ENCODE measurements around the gene GNB5.

Gene GNB5

DNA sequence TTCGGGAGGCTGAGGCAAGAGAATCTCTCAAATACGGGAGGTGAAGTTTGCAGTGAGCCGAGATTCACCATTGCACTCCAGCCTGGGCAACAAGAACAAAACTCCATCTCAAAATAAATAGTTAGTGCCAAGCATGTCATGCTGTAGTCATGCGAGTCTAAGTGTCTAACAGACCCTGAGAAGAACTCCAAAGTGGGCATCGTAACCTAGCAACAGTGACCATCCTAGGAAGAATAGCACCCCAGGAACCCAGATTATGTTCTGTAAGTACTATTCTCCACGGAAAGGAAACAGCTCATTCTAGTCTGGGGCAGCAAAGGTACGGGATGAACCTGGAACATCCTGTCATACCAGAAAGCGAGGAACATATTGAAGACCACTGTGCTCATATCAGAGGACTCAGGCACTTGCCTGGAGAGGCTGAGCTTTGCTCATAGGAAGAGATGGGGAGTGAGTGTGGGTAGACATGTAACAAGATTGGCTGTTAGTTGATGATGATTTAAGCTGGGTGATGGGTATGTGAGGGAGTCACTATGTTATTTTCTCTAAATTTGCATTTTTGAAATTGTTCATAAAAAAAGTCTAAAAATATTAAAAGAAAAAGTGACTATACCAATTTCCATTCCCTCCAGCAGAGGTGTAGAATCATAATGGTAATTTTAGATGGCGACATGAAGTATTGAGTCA lies 110.3 kb downstream of the GNB5 start:
- no peak overlapping the region for H3K4me2 ChIP-seq (ENCODE audit: low read length, poor library complexity, severe bottlenecking)
- peaks cover 6% of the 10 kb centered on the region for H3K4me1 ChIP-seq (ENCODE audit: control insufficient read depth, insufficient read depth, low read depth, low read length)
- H3K79me1 ChIP-seq (replicated peaks; ENCODE audit: low read length, poor library complexity, severe bottlenecking), result no peaks in the 10 kb centered on the region
- H3K27me3 ChIP-seq (ENCODE audit: control insufficient read depth in 1 of 2, insufficient read depth in 1 of 2, low read length in 2 of 2), result no peaks in the 10 kb centered on the region
- H3K23ac ChIP-seq (ENCODE audit: low read length in 2 of 2), result no peak overlapping the region
- no peak overlapping the region for H2BK15ac ChIP-seq (ENCODE audit: low read depth, poor library complexity, severe bottlenecking)
- H3K14ac ChIP-seq (ENCODE audit: low read length in 2 of 2), result no peak overlapping the region
- H3K18ac ChIP-seq (ENCODE audit: low read depth in 1 of 2, low read length in 2 of 2), result peak overlapping the region in 1 of 2 experiments; percentile 0
- no peak for DNase-seq
- H2AFZ ChIP-seq (ENCODE audit: low read depth, low read length), result no peak overlapping the region
- no peak overlapping the region for H4K91ac ChIP-seq (ENCODE audit: low read length)
- H3K36me3 ChIP-seq (ENCODE audit: control insufficient read depth in 1 of 2, insufficient read depth in 2 of 2, low read depth in 1 of 2, low read length in 2 of 2), result no peaks in the 10 kb centered on the region
- H3K9me3 ChIP-seq (ENCODE audit: control insufficient read depth, low read length), result no peaks in the 10 kb centered on the region
- no peak overlapping the region for H3K4me3 ChIP-seq (ENCODE audit: insufficient read depth in 1 of 2, low read depth in 1 of 2, low read length in 2 of 2)
- H2BK12ac ChIP-seq (ENCODE audit: low read length in 2 of 2), result peak overlapping the region in 1 of 2 experiments; percentile 15
- no peak overlapping the region for H3K4ac ChIP-seq (ENCODE audit: low read depth in 1 of 2, low read length in 2 of 2)
- no peak overlapping the region for H3K27ac ChIP-seq (ENCODE audit: low read length, poor library complexity, severe bottlenecking)
- H3K9ac ChIP-seq (ENCODE audit: low read length), result no peak overlapping the region
- H2BK120ac ChIP-seq (ENCODE audit: low read depth, low read length), result no peak overlapping the region
- 93% methylated on average over 8 of the region's 9 CpGs for WGBS
- H2AK5ac ChIP-seq (ENCODE audit: low read length, severe bottlenecking), result no peak overlapping the region
- H4K8ac ChIP-seq (ENCODE audit: low read length), result no peak overlapping the region
- no peak overlapping the region for H2BK5ac ChIP-seq (ENCODE audit: low read depth, low read length, poor library complexity, severe bottlenecking)

DNA sequence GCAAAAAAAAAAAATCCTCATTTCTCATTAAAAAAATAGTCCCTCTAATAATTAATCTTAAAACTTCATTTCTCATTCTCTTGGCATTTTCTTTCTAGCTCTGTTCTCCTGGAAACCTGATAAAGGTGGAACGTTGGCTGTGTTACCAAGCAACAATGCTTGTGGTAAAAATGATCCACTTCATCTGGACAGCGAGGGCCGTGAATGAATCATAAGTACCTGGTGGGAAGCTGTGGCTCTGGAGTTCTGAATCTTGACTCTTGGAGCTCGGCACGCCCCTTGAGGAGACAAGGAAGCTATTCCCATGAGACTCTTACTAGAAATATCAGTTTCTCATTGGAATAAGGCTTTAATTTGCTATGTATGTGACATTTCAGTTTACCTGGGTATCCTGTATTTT lies 111.2 kb downstream of the GNB5 start:
- Histone ChIP-seq H4K8ac (ENCODE audit: low read length) (no peak overlapping the region), H3K36me3 (ENCODE audit: control insufficient read depth in 1 of 2, insufficient read depth in 2 of 2, low read depth in 1 of 2, low read length in 2 of 2) (no peaks in the 10 kb centered on the region), H3K23ac (ENCODE audit: low read length in 2 of 2) (no peak overlapping the region), H2AK5ac (ENCODE audit: low read length, severe bottlenecking) (no peak overlapping the region), H3K27me3 (ENCODE audit: control insufficient read depth in 1 of 2, insufficient read depth in 1 of 2, low read length in 2 of 2) (no peaks in the 10 kb centered on the region), H3K4me3 (ENCODE audit: insufficient read depth in 1 of 2, low read depth in 1 of 2, low read length in 2 of 2) (no peak overlapping the region), H2AFZ (ENCODE audit: low read depth, low read length) (no peak overlapping the region), H2BK12ac (ENCODE audit: low read length in 2 of 2) (no peak overlapping the region), H3K9me3 (ENCODE audit: control insufficient read depth, low read length) (no peaks in the 10 kb centered on the region), H3K4me1 (ENCODE audit: control insufficient read depth, insufficient read depth, low read depth, low read length) (peaks cover 6% of the 10 kb centered on the region), H2BK15ac (ENCODE audit: low read depth, poor library complexity, severe bottlenecking) (no peak overlapping the region), H3K14ac (ENCODE audit: low read length in 2 of 2) (no peak overlapping the region), H2BK5ac (ENCODE audit: low read depth, low read length, poor library complexity, severe bottlenecking) (no peak overlapping the region), H3K18ac (ENCODE audit: low read depth in 1 of 2, low read length in 2 of 2) (no peak overlapping the region), H4K91ac (ENCODE audit: low read length) (no peak overlapping the region), H3K4ac (ENCODE audit: low read depth in 1 of 2, low read length in 2 of 2) (no peak overlapping the region), H3K79me1 (replicated peaks; ENCODE audit: low read length, poor library complexity, severe bottlenecking) (no peaks in the 10 kb centered on the region), H2BK120ac (ENCODE audit: low read depth, low read length) (no peak overlapping the region), H3K9ac (ENCODE audit: low read length) (no peak overlapping the region), H3K4me2 (ENCODE audit: low read length, poor library complexity, severe bottlenecking) (no peak overlapping the region), H3K27ac (ENCODE audit: low read length, poor library complexity, severe bottlenecking) (no peak overlapping the region)
- no peak for DNase-seq
- 56% methylated on average over 5 of the region's 5 CpGs for WGBS

DNA sequence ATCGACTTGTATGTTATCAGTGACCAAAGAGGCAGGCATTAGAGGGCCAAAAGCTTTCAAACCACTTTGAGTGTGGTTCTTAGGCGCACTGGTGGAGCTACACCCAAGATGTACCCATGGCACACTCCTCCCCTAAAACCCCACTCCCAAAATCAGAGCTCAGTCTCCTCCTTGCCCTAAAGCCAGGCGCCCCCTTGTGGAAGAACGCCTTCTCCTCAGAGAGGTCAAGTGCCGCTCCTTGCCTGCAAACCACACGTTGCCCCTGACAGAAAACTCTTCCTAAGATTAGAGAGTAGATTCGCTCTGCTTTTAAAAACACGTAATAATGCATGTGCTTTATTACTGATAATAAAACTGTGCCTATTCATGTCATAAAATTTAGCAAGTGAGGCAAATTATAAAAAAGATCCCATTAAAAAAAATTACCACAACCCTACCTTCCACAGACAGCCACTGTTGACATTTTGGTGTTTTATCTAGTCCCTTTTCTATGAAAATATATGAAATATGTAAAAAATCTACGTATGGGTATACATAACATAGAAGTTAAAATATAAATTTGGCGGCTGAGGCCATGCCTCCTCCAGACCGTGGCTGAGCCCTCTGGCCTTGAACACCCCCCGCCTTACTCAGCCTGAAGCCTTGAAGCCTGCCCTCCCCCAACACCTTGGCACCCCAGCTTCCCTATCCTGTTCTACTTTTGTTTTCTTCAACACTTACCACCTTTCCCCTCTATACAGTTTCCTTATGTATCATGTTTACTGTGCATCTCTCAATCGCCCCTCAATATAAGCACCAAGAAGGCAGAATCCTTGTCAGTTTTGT lies 112.1 kb downstream of the GNB5 start:
- peak overlapping the region; percentile 61 for H2AK5ac ChIP-seq (ENCODE audit: low read length, severe bottlenecking)
- no peak overlapping the region for H3K4me3 ChIP-seq (ENCODE audit: insufficient read depth in 1 of 2, low read depth in 1 of 2, low read length in 2 of 2)
- no peak overlapping the region for H3K4ac ChIP-seq (ENCODE audit: low read depth in 1 of 2, low read length in 2 of 2)
- H3K4me1 ChIP-seq (ENCODE audit: control insufficient read depth, insufficient read depth, low read depth, low read length), result peaks cover 6% of the 10 kb centered on the region
- no peaks in the 10 kb centered on the region for H3K9me3 ChIP-seq (ENCODE audit: control insufficient read depth, low read length)
- no peak overlapping the region for H2BK15ac ChIP-seq (ENCODE audit: low read depth, poor library complexity, severe bottlenecking)
- peak; percentile 67 for DNase-seq
- no peak overlapping the region for H3K9ac ChIP-seq (ENCODE audit: low read length)
- H2BK12ac ChIP-seq (ENCODE audit: low read length in 2 of 2), result peak overlapping the region in 1 of 2 experiments; percentile 89
- H3K4me2 ChIP-seq (ENCODE audit: low read length, poor library complexity, severe bottlenecking), result no peak overlapping the region
- H3K18ac ChIP-seq (ENCODE audit: low read depth in 1 of 2, low read length in 2 of 2), result peak overlapping the region; percentile 37 to 67
- no peaks in the 10 kb centered on the region for H3K36me3 ChIP-seq (ENCODE audit: control insufficient read depth in 1 of 2, insufficient read depth in 2 of 2, low read depth in 1 of 2, low read length in 2 of 2)
- peak overlapping the region; percentile 75 for H4K8ac ChIP-seq (ENCODE audit: low read length)
- no peak overlapping the region for H2BK5ac ChIP-seq (ENCODE audit: low read depth, low read length, poor library complexity, severe bottlenecking)
- H2AFZ ChIP-seq (ENCODE audit: low read depth, low read length), result no peak overlapping the region
- H3K79me1 ChIP-seq (replicated peaks; ENCODE audit: low read length, poor library complexity, severe bottlenecking), result no peaks in the 10 kb centered on the region
- no peak overlapping the region for H3K23ac ChIP-seq (ENCODE audit: low read length in 2 of 2)
- H3K14ac ChIP-seq (ENCODE audit: low read length in 2 of 2), result no peak overlapping the region
- H4K91ac ChIP-seq (ENCODE audit: low read length), result no peak overlapping the region
- no peak overlapping the region for H3K27ac ChIP-seq (ENCODE audit: low read length, poor library complexity, severe bottlenecking)
- H3K27me3 ChIP-seq (ENCODE audit: control insufficient read depth in 1 of 2, insufficient read depth in 1 of 2, low read length in 2 of 2), result no peaks in the 10 kb centered on the region
- 50% methylated on average over 9 of the region's 13 CpGs for WGBS
- no peak overlapping the region for H2BK120ac ChIP-seq (ENCODE audit: low read depth, low read length)

DNA sequence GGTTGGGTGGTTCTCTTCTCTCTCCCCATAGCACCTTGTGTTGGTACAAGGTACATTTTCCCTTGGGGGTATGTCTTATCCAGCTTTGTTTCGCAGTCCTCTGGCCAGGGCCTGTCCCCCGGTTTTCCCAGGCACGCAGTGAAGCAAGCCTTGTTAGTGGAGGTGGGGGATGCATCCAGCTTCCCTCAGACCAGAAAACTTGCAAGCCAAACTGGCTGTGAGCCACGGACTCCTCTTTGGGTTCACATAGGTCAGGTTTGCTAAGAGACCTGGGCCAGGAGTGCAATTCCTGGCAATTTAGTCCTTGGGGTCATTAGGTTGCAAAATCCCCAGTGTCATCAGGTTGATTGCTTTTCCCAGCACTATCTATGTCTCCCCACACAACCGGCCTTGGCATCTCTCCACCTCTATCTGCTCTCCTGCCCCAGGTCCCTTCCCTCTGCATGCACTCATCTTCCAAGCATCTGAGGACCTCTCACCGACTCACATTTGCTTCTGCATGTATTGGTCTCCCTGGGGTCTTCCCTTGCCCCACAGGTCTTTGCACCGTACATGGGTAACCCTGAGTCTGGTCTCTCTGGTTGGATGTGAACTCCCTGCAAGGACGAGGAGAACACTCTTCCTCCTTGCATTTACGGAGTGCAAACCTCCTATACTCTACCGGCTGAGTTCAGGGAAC lies 112.9 kb downstream of the GNB5 start:
- Histone ChIP-seq H3K27me3 (ENCODE audit: control insufficient read depth in 1 of 2, insufficient read depth in 1 of 2, low read length in 2 of 2) (no peaks in the 10 kb centered on the region), H3K18ac (ENCODE audit: low read depth in 1 of 2, low read length in 2 of 2) (peak overlapping the region; percentile 37 to 53), H3K36me3 (ENCODE audit: control insufficient read depth in 1 of 2, insufficient read depth in 2 of 2, low read depth in 1 of 2, low read length in 2 of 2) (no peaks in the 10 kb centered on the region), H2BK5ac (ENCODE audit: low read depth, low read length, poor library complexity, severe bottlenecking) (no peak overlapping the region), H4K91ac (ENCODE audit: low read length) (peak overlapping the region; percentile 7), H2BK120ac (ENCODE audit: low read depth, low read length) (peak overlapping the region; percentile 30), H3K79me1 (replicated peaks; ENCODE audit: low read length, poor library complexity, severe bottlenecking) (no peaks in the 10 kb centered on the region), H2AK5ac (ENCODE audit: low read length, severe bottlenecking) (peak overlapping the region; percentile 29), H3K23ac (ENCODE audit: low read length in 2 of 2) (no peak overlapping the region), H4K8ac (ENCODE audit: low read length) (no peak overlapping the region), H3K9ac (ENCODE audit: low read length) (no peak overlapping the region), H2BK15ac (ENCODE audit: low read depth, poor library complexity, severe bottlenecking) (peak overlapping the region; percentile 86), H3K4me3 (ENCODE audit: insufficient read depth in 1 of 2, low read depth in 1 of 2, low read length in 2 of 2) (no peak overlapping the region), H3K4ac (ENCODE audit: low read depth in 1 of 2, low read length in 2 of 2) (no peak overlapping the region), H2AFZ (ENCODE audit: low read depth, low read length) (no peak overlapping the region), H3K27ac (ENCODE audit: low read length, poor library complexity, severe bottlenecking) (no peak overlapping the region), H2BK12ac (ENCODE audit: low read length in 2 of 2) (peak overlapping the region; percentile 17 to 38), H3K14ac (ENCODE audit: low read length in 2 of 2) (no peak overlapping the region), H3K4me1 (ENCODE audit: control insufficient read depth, insufficient read depth, low read depth, low read length) (peaks cover 6% of the 10 kb centered on the region), H3K4me2 (ENCODE audit: low read length, poor library complexity, severe bottlenecking) (no peak overlapping the region), H3K9me3 (ENCODE audit: control insufficient read depth, low read length) (no peaks in the 10 kb centered on the region)
- DNase-seq, result no peak
- WGBS, result 90% methylated on average over 10 of the region's 10 CpGs
